SK-N-MC (cell line): ENCODE data around the gene UBXN4.

ENCODE experiments used
- DNase-seq: peaks from one replicate; pipeline ENCODE4 v3.0.0-alpha.2; 2011; ENCODE audit warnings: low read depth, low spot score
- H3K27ac ChIP-seq: fragments of 200-600 bp; sonication (generic); 2 replicates; pipeline ENCODE4 v1.5.1; 2016; ENCODE audit warnings: mixed run types
- H3K36me3 ChIP-seq: fragments of 200-600 bp; sonication (generic); 2 replicates; pipeline ENCODE4 v1.6.1; 2017; ENCODE audit warnings: antibody characterized with exemption, low read length, mixed read lengths; ENCODE audit not compliant: insufficient read depth
- H3K4me3 ChIP-seq: fragments of 200-600 bp; sonication (generic); 2 replicates; pipeline ENCODE4 v1.5.1; 2016
- H3K9ac ChIP-seq: fragments of 200-600 bp; sonication (generic); 2 replicates; pipeline ENCODE4 v1.8.0; 2017; ENCODE audit warnings: mixed run types, mixed read lengths; ENCODE audit not compliant: insufficient read length
- H3K9me3 ChIP-seq: fragments of 200-600 bp; sonication (generic); 2 replicates; pipeline ENCODE4 v1.6.1; 2017; ENCODE audit warnings: low read depth, mild to moderate bottlenecking, antibody characterized with exemption, low read length, moderate library complexity, mixed read lengths
- EZH2 ChIP-seq: fragments of 200-600 bp; sonication (generic); IDR thresholded peaks from one replicate; pipeline ENCODE4 v1.6.1; 2017; ENCODE audit warnings: antibody characterized with exemption
- FOXP2 ChIP-seq: optimal IDR thresholded peaks from 2 replicates; pipeline ENCODE3; 2011; ENCODE audit warnings: mild to moderate bottlenecking, moderate library complexity; ENCODE audit not compliant: insufficient read depth; ENCODE audit errors: extremely low read length, control extremely low read depth
- POLR2AphosphoS5 ChIP-seq: IDR thresholded peaks from 2 replicates; pipeline ENCODE4 v1.6.1; 2012; ENCODE audit warnings: mild to moderate bottlenecking, low read depth, low read length, borderline replicate concordance

The UBXN4 gene

DNA sequence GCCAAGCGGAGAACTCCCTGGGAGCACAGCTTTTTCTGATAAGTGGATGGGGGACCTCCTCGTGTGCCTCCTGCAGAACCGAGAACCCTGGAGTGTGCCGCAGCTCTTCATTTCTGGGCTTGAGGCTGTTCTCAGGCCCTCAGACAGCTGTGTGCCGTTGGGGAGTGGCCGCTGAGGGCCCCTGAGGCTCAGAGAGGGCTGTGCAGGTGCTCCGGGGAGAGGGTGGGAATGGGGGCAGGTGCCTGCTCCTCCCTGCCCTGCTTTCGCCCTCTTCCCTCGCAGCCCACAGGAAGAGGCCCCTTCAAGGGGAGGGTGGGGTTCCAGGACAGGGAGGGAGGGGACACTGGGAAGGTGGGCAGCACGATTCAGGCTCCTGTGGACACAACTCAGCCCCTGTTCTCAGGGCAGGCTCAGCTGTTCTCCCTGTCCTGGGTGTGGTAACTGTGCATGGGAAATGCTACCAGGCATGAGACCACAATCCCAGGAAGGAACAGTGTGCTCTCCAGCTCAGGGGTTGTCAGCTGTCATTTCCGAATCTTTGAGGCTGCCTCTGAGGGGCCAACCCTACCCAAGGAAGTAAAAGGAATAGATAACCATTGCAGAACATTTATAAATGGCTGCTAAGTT is 84.0 kb downstream of the UBXN4 start:
- H3K4me3 ChIP-seq, result no peak overlapping the region
- H3K9me3 ChIP-seq, result no peaks in the 10 kb centered on the region
- H3K36me3 ChIP-seq, result no peaks in the 10 kb centered on the region; the same call in 1 of the 2 replicates
- TF ChIP-seq EZH2 (no peak), FOXP2 (no peak), POLR2AphosphoS5 (no peak)
- no peak overlapping the region for H3K27ac ChIP-seq
- no peak overlapping the region for H3K9ac ChIP-seq
- no peak for DNase-seq

DNA sequence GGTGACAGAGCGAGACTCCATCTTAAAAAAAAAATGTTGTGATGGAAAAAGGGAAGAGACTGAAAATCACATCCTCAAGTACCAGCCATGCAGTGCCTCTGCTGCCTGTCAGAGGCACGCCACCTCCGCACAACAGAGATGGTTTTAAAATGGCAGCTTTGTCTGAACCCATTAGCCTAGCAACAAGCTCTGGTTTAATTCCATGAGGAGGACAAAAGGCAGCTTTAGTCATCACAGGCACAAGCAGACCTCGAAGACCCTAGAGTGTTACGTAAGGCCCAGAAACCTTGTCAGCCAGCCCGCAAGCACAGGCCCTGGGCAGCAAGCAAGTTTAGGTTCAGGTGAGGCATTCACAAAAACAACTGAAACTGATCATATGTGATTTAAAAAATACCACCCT is 84.9 kb downstream of the UBXN4 start:
- no peak for TF ChIP-seq POLR2AphosphoS5
- no peak for TF ChIP-seq EZH2
- no peak for TF ChIP-seq FOXP2
- Histone ChIP-seq H3K9ac (no peak overlapping the region), H3K27ac (no peak overlapping the region), H3K36me3 (no peaks in the 10 kb centered on the region; the same call in 1 of the 2 replicates), H3K9me3 (no peaks in the 10 kb centered on the region), H3K4me3 (no peak overlapping the region)
- no peak for DNase-seq

DNA sequence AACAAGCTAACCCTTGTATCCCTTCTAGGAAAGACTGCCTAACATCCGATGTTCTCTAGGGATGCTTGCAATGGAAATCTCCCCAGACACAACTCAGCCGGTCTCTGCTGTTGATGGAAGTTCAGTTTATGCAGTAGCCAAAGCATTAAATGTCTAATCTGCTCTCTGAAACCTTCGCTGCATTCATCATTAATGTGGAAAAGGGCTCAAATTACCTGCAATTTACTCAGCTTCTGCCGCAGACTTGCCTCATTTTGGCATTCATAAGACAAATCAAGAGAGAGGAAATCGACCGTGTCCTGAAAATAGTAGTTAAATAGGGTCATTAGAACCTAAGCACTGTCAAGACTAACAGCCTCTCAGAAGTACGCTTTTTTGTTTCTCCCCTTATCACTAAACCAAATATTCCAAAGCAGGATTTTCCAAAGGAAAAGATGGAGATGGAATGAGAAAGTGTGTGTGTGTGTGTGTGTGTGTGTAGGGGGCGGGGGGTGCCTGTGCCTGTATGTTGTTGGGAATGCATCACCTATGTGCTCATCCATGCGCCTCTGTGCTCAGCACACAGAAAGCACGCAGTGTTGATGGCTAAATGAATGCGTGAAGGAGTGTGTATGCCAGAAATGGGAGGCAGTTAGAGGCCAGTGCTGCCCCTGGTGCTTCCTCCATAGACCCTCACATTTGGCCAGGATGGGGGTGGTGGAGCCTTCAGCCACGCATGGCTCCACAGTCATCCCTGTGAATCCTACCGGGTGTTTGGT is 87.9 kb downstream of the UBXN4 start:
- H3K27ac ChIP-seq, result no peak overlapping the region
- no peak overlapping the region for H3K9ac ChIP-seq
- TF ChIP-seq FOXP2, result no peak
- TF ChIP-seq EZH2, result no peak
- no peak for TF ChIP-seq POLR2AphosphoS5
- no peak for DNase-seq
- H3K9me3 ChIP-seq, result no peaks in the 10 kb centered on the region
- H3K36me3 ChIP-seq, result no peaks in the 10 kb centered on the region
- H3K4me3 ChIP-seq, result no peak overlapping the region

DNA sequence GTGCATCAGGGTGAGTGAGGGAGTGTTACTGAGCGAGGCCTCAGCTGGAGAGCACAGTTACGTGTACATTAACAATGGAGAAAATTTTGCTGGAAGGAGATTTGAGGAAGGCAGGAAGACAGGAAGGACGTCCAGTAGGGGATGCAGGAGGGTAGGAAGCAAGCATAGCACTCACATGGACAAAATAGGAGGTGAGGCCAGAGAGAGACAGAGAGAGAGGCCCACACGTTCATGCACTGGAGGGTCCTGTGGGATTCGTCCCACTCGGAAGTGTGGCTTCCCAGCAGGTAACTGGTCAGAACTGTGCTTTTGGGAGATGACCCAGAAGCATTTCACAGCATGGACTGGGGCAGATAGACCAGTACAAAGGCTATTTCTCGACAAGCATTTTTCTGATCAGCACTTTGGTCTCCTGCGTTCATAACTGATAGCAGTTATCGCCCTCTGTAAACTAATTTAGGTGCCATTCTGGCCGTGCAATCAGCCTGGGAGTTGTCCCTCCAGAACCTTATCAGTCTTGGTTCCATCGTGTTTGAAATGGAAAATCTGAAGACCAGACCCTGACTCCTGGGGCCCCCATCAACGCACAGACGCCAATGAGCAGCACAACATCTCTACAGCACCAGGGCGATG is 89.6 kb downstream of the UBXN4 start:
- TF ChIP-seq POLR2AphosphoS5, result no peak
- TF ChIP-seq FOXP2, result no peak
- no peak for TF ChIP-seq EZH2
- Histone ChIP-seq H3K9me3 (no peaks in the 10 kb centered on the region), H3K36me3 (no peaks in the 10 kb centered on the region; the same call in 1 of the 2 replicates), H3K27ac (no peak overlapping the region), H3K9ac (no peak overlapping the region), H3K4me3 (no peak overlapping the region)
- no peak for DNase-seq

DNA sequence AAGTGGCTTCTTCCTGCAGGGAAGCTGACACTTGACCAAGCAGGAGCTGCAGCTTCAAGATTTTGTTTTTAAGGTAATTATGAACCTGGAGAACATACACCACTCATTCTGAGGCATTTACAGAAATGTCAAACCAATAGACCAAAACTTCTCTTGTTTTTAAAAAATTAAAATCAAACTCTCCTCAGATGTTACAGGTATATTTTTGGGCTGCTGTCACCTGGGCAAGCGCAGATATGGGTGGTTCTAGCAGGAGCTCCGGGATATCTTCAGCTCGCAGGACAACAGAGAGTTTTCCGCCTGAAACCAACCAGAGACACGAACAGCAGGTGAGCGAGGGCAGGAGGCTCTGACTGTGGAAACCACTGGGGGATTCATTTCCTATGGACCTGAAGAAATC is 91.2 kb downstream of the UBXN4 start:
- Histone ChIP-seq H3K9ac (no peak overlapping the region), H3K4me3 (no peak overlapping the region), H3K27ac (no peak overlapping the region), H3K36me3 (no peaks in the 10 kb centered on the region; the same call in 1 of the 2 replicates), H3K9me3 (no peaks in the 10 kb centered on the region)
- TF ChIP-seq EZH2, result no peak
- TF ChIP-seq FOXP2, result no peak
- TF ChIP-seq POLR2AphosphoS5, result no peak
- DNase-seq, result no peak
